C1 segment of cervical spinal cord (tissue), 14 donors: ENCODE measurements around the gene YAF2.

Experiments used
- DNase-seq, 14 donors: peaks; one replicate each; lab custom pipeline; 2025; lab: John Stamatoyannopoulos, UW

The YAF2 gene

DNA sequence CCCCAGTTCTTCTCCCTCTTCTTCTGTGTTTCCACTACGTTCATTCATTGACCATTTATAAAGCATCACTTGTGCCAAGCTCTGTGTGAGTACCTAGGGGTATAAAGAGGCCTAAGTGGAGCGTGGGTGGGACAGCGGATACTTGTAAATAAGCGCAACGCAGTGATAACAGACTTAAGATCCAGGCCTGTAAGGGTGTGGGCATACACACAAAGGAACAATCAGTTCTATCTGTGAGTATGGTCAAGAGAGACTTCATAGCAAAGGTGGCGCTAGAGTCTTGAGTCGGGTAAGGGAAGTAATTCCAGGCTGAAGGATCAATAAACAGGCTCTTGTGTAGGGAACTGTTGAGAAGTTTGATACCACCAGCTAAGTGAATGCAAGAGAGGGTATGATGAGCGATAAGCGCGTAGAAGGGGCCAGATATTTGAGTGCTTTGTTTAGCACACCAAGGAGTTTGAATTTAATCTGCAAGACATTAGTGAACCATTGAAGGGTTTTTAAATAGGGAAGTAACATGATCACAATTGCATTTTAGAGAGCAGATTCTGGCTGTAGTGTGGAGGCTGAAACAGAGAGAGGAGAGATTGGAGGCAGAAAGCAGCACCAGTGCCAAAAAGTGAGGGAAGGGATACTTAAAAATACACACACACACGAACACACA, 92.4 kb downstream of the YAF2 start:
- DNase-seq: no peak

DNA sequence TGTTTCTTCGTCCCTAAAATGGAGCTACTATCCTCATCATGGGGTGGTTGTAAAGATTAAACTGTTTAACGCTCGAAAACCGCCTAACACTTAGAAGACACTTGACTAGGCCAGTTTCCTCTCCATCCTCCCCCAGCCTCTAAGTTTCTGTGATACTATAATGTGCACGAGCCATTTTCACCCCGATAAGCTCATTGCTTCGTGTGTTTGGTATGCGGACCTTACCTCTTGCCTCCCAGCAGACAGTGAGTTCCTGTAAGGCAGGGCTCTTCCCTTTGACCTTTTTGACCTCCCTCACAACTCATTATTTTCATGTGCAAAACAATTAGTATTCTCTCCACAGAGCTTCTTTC, 92.9 kb downstream of the YAF2 start:
- peak in 2 of 14 donors; percentile 21 to 50 for DNase-seq

DNA sequence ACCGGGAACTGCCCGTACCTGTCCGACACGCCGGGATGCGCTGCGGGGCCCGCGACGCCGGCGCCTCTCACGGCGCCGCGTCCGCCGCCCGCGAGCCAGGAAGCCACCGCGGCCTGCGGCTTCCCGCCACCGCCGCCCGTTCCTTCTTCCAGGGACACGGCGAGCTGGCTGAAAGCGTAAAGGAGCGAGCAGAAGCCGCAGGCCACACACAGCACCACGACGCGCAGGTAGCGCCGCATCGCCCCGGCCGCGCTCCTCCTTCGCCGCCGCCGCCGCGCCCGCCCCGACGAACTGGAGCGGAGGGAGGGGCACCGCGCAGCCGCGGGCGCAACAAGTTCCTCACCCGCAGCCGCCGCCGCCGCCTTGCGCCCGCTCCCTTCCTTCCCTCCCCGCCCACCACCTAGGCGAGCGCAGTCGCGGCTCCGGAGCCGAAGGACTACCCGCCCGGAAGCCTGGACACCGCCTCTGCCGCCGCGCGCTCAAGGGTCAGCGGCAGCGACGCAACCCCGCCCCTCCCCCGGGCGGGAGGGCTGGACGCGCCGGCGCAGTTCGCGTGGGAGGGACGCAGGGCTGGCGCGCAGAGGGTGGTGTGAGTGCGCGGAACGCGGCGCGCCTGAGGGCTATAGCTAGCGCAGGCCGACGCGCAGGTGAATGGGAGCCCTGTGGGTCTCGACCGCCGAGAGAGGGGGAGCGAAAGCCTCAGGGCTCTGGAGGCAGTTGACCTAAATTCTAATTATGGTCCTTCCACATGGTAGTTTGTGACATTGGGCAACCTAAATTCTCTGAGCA, 93.4 kb downstream of the YAF2 start, which contains the start of gene GXYLT1:
GXYLT1 (minus strand) TSS at position 467 of the 789 bp plus-strand sequence; CDS start at position 239, 228 bp downstream.
- peak in 13 of 14 donors; percentile 68 to 93 (median 81) for DNase-seq

DNA sequence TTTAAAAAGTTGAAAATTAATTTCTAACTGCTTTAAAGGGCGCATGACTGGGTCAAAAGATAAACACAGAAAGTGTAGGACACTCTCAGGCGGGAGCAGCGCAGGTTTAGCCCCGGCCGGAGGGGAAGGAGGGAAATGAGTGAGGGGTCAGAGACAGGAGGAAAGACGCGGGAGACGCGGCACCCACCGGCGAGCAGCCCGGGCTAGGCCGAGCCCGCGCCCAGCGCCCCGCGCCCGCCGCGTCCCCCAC, 94.0 kb downstream of the YAF2 start:
- peak in 2 of 14 donors; percentile 33 to 53 for DNase-seq

DNA sequence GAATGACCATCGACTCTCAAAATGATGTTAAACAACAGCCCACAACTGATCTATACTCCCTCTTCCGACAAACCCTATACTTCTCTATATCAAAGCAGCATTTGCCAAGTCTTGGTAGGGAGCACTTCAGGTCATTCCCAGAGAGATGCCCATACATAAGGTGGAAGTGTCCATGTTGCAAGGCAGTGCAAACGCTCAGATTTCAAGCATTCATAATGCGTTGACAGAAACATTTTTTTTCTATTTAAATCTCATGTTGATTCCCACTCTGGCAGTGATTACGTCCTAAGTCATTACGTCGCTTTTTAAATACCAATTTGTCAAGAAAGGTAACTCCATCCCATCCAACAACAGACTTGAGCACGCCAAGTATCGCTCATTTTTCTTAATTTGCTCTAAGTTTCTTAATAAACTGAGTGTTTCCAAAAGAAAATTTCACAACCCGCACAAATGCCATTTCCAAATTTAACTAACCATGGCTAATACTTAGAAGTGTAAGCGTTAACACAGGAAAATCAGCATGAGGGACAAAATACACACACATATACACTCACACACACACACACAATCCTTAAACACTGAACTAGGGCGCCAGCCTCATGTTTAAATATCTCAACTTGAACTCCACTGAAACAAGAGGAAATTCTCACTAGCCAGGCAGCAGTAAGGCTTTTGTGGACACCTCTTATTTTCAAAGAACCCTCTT, 94.4 kb downstream of the YAF2 start:
- DNase-seq: peak in 1 of 14 donors; percentile 27

DNA sequence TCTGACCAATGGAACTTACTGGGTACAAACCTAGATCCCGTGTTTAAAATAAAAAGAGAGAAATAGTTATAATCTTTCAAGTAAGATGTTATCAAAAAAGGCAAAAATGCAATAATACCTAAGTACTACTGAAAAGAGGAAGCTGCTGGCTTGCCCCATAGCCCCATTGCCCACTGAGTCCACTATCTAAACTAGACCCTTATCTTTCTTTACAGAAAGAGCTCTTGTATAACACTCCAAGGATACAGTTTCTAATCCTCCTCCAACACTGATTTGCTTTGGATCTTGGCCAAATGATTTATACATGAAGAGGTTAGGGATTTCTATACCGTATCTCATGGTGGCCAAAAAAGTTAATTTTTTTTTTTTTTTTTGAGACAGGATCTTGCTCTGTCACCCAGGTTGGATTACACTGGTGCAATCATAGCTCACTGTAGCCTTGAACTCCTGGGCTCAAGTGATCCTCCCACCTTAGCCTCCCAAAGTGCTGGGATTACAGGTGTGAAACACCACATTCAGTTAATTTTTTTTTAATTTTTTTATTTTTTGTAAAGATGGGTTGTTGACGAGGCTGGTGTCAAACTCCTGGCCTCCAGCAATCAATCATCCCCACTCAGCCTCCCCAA, 96.0 kb downstream of the YAF2 start:
- DNase-seq: no peak

DNA sequence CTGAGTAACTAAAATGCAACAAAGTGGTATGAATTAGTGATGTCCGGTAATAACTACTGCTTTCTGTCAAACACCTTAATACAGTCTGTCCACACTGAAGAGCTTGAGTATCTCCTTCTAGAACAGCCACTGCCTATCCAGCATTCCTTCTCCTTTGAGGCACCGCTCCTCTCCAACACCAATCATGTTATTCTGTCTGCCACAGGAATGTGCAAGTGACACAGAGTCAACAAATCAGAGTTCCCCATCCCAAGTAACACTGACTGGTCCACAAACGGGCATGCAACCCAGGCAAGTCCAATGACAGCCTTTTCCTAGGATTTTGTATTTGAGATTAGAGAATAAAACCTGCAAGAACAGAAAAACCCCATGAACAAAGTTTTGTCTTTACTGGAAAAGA, 97.1 kb downstream of the YAF2 start:
- no peak for DNase-seq

DNA sequence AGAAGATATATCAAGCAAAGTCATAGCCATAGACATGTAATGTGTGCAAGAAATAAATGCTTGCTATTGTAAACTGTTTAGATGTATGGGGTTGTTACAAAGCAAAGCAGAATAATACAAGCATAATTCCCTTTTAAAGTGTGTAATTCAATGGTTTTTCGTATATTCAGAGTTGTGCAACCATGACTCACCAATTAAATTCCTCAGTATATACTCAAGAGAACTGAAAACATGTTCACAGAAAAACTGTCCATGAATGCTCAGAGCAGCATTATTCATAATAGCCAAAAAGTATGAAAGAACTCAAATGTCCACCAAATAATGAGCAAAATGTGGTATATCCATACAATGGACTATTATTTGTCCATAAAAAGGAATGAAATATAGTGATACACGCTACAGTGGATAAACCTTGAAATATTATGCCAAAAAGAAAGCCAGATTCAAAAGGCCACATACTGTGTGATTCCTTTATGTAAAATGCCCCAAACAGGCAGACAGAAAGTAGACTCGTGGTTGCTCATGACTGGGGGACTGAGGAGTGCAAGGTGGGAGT, 102.7 kb downstream of the YAF2 start:
- DNase-seq: no peak

DNA sequence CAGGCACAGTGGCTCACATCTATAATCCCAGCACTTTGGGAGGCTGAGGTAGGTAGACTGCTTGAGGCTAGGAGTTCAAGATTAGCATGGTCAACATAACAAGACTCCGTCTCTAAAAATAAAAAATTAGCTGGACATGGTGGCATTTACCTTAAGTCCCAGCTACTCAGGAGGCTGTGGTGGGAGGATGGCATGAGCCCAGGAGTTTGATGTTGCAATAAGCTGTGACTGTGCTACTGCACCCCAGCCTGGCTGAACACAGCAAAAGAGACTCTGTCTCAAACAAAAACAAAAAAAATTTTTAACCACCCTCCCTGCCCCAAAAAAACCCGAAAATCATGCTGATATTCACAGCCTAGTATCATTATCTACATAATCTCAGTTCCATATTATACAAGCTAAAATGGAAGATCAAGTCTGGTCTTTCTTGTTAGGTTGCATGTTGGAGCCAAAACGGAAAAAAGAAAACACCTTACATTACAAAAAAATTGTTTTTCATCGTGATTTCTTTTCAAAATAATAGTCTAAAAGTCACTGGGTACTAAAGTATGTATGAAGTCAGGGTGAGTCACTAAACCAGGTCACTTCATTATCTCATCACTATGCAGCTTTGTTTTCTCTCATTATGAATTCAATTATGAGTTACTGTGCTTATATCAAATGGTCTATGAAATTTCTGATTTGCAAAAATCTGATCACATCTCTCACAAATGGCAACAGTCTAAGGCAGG, 107.2 kb downstream of the YAF2 start:
- DNase-seq: no peak

DNA sequence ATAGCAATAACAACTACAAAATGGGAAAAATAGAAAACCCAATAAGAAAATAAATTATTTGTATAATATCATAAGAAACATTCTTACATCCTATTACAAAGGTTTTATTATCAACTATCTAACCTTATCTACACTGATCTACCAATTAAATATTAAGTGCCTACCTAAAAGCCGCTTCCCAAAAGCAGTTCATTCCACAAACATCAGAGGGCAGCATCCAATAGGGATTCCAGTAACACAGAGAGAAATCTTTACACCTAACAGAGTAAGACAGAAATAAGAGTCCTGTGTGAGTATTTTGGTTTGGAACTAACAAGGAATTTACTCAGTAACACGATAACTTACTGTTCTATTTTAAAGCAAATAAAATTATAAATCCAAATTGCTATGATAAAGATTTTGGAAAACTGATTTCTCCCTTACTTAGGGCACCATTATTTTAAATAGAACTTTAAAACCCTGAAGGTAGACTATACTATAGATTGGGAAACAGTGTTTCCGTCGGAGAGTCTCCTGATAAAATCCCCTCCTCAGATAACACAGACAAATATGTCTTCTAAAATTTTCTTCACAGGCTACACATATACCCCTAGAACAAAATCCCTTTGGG, 108.3 kb downstream of the YAF2 start:
- peak in 3 of 14 donors; percentile 3 to 40 (median 17) for DNase-seq

DNA sequence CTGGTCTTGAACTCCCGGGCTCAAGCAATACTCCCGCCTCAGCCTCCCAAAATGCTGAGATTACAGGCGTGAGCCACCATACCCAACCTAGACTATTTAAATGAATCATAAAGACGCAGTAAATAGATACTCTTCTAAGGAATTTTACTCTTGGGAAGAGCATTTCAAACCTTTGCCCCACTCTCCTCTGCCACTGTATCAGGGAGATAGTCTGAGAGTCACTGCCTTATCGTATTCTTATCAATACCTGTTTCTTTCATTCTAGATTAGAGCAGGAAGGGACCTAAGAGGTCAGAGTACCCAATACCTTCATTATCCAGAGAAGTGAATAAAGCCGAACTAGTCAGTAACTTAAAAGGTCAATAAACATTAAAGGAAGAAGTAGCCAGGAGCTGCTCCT, 109.2 kb downstream of the YAF2 start:
- DNase-seq: no peak

DNA sequence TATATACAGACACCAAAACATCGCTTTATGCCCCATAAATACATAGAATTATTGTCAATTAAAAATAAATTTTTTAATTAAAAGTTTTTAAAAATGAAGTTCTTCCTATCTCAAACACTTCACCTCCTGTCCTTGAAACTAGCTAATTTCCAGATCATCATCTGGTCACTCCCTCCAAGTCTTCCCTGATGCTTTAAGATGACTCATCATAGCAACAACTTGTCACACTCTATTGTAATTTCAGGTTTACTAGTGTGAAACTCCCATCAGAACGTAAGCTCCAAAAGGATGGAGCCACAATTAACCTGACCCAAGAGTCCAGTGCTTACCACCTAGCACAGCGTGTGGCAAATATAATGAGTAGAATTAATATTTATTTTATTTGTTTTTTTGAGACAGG, 109.7 kb downstream of the YAF2 start:
- no peak for DNase-seq

DNA sequence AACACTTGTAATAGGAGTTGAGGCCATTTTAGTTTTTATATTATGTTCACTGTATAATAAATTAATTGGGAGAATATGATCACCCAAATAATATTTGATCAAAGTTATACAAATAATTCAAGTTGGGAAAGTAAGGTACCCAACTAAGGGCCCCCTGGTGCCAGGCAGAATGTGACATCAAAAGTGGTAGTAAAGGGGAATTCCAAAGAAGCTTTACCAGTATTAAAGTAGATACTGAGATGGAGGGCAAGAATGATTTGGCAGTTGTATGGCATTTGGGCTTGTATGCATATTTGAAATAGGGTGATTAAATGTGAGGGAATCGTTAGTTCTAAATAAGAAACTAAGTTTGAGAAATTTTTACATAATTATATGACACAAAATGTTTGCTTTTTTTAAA, 111.1 kb downstream of the YAF2 start:
- no peak for DNase-seq

DNA sequence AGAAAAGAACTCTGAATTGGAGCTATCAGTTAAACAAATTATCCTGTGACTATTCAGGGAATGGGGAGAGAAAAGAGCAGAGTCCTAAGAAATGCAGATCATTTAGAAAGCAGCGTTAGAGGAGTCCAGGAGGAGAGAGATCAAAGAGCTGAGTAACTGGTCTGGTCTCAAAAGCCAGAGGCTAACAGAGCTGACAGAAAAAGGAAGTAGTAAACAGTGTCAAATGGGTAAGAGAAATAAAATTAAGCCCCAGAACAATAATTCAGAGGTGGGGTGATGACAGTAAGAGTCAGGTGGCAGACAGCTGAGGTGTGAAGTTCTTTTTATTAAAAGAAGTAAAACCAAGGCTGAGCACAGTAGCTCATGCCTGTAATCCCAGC, 112.7 kb downstream of the YAF2 start:
- DNase-seq: no peak

DNA sequence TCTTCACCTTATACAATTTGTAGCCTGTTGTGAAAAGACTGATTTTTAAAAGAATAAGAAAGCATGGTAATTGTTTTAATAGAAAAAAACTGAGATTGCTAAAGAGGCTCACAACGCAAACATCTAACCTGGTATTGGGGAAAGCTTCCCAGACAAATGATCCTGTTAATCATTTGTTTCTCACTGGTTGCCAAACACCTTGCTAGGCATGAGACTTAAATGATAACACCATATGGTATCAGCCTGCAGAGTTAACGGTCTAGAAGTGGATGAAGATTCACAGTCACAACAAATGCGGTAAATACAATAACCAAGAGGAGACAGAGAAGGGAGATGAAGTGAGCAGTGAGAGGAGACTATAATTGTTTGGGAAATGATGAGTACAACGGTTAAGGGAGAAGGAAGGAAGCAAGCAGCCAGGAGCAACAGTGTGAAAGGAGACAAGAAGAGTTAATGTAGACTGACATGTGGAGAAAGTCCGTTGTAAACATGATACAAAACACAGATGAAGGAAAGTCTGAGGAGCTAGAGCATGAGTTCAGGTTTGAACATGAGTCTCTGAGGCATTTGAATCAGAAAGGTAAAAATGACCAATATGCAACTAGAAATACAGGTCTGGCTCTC, 113.2 kb downstream of the YAF2 start:
- DNase-seq: no peak

DNA sequence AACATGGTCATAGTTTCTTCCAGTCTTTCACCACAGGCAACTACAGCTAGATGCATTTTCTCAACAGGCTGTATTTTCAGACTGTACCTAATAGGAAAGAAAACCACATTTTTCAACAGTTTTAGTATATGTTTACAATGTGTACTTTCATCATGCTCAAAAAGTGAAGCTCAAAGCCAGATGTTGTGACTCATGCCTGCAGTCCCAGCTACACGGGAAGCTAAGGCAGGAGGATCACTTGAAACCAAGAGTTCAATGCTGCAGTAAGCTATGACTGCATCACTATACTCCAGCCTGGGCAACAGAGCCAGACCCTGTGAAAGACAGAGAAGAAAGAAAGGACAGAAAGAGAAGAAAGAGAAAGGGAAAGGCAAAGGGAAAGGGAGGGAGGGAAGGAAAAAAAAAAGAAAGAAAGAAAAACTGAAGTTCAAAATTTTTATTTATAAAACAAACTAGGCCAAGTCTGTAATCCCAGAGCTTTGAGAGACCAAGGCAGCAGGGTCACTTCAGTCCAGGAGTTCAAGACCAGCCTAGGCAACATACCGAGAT, 118.9 kb downstream of the YAF2 start:
- DNase-seq: no peak

DNA sequence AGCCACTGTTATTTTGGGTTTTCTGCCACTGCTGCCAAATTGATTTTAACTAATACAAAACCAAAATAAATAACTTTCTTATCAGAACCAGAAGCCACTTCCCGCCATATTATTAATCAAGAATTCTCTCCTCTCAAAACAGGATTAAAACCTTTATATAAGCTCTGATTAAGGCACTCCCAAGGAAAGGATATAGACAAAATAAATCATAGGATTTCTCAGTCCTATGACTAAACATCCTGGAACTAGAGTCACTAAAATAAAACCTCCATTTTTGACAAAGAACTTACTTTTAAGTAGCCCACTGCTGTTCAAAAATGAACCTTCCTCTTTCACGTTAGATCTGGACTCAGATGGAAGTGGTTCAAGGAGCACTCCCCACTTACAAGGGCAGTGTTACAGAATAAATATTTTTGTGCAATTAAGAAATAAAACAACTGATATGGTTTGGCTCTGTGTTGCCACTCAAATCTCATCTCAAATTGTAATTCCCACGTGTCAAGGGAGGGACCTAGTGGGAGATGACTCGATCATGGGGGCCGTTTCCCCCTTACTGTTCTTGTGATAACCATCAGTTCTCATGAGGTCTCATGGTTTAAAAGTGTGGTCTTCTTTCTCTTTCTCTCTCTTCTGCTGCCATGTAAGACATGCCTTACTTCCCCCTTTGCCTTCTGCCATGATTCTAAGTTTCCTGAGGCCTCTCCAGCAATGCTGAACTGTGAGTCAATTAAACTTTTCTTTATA, 119.7 kb downstream of the YAF2 start:
- no peak for DNase-seq

DNA sequence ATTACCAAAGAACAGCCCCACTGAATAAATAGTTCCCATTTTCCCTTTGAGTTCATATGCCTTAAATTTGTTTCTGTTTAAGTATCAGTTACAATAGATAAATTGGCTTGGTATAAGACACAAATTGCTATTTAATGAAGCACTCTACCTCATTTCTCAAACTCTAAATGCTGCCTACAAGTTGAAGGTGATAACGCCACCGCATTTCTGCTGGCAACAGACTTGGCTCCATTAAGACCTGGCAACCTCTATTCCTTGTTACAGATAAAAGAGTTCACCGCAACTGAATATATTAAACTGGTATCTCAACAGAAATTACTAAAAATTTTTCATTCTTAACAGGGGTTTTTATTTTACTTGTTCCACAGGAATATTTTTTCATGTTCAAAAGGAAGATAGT, 129.0 kb downstream of the YAF2 start:
- no peak for DNase-seq
